WTC11 (cell line): Measurements from ENCODE around the gene C19orf85.

Experiments used
- CREB1 ChIP-seq: sonication (generic); formaldehyde crosslinking; IDR thresholded peaks from 2 replicates; pipeline ENCODE4 v1.8.0; 2023; ENCODE audit warnings: mild to moderate bottlenecking, missing genetic modification reagents
- NFYB ChIP-seq: sonication (generic); formaldehyde crosslinking; conservative IDR thresholded peaks from 2 replicates; pipeline ENCODE4 v1.8.0; 2022; ENCODE audit warnings: low read depth, missing genetic modification reagents
- SMAD4 ChIP-seq: sonication (generic); formaldehyde crosslinking; IDR thresholded peaks from 2 replicates; pipeline ENCODE4 v1.8.0; 2022; ENCODE audit warnings: mild to moderate bottlenecking, missing genetic modification reagents
- TF ChIP-seq, protein P1 (sequence below): fragments of 250-450 bp; sonication (Bioruptor Pico); IDR thresholded peaks from 2 replicates; pipeline ENCODE4 v1.9.0; 2021; ENCODE audit warnings: mild to moderate bottlenecking
- TF ChIP-seq, protein P2 (sequence below): fragments of 200-600 bp; IDR thresholded peaks from 2 replicates; pipeline ENCODE4 v1.8.0; 2022; ENCODE audit warnings: antibody characterized with exemption

DNA sequence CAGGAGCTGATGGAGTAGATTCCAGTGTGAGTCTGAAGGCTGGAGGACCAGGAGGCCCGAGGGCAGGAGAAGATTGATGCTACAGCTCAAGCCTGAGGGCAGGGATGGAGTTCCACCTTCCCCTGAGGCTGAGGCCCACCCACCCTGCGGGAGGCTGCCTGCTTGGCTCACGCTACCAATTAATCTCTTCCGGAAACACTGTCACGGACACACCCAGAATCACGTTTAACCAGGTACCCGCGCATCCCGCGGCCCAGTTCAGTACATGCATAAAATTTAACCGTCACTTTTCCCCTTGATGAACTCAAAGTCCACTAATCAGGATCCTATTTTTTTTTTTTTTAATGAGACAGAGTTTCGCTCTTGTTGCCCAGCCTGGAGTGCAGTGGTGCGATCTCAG, 6.7 kb upstream of the C19orf85 start:
- TF ChIP-seq NFYB = no peak
- no peak for TF ChIP-seq SMAD4 (CRISPR knock-in tag)
- TF ChIP-seq, protein P1, sequence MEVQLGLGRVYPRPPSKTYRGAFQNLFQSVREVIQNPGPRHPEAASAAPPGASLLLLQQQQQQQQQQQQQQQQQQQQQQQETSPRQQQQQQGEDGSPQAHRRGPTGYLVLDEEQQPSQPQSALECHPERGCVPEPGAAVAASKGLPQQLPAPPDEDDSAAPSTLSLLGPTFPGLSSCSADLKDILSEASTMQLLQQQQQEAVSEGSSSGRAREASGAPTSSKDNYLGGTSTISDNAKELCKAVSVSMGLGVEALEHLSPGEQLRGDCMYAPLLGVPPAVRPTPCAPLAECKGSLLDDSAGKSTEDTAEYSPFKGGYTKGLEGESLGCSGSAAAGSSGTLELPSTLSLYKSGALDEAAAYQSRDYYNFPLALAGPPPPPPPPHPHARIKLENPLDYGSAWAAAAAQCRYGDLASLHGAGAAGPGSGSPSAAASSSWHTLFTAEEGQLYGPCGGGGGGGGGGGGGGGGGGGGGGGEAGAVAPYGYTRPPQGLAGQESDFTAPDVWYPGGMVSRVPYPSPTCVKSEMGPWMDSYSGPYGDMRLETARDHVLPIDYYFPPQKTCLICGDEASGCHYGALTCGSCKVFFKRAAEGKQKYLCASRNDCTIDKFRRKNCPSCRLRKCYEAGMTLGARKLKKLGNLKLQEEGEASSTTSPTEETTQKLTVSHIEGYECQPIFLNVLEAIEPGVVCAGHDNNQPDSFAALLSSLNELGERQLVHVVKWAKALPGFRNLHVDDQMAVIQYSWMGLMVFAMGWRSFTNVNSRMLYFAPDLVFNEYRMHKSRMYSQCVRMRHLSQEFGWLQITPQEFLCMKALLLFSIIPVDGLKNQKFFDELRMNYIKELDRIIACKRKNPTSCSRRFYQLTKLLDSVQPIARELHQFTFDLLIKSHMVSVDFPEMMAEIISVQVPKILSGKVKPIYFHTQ (CRISPR knock-in tag) = no peak
- TF ChIP-seq, protein P2, sequence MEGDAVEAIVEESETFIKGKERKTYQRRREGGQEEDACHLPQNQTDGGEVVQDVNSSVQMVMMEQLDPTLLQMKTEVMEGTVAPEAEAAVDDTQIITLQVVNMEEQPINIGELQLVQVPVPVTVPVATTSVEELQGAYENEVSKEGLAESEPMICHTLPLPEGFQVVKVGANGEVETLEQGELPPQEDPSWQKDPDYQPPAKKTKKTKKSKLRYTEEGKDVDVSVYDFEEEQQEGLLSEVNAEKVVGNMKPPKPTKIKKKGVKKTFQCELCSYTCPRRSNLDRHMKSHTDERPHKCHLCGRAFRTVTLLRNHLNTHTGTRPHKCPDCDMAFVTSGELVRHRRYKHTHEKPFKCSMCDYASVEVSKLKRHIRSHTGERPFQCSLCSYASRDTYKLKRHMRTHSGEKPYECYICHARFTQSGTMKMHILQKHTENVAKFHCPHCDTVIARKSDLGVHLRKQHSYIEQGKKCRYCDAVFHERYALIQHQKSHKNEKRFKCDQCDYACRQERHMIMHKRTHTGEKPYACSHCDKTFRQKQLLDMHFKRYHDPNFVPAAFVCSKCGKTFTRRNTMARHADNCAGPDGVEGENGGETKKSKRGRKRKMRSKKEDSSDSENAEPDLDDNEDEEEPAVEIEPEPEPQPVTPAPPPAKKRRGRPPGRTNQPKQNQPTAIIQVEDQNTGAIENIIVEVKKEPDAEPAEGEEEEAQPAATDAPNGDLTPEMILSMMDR = no peak
- no peak for TF ChIP-seq CREB1 (CRISPR knock-in tag)
